HG02884 (cell line): ENCODE results near the gene HCFC1R1.

Experiments
- ATAC-seq: cut with Tn5 transposase; IDR thresholded peaks from one replicate; pipeline ENCODE4 v1.9.1; 2021; ENCODE audit warnings: mild to moderate bottlenecking, moderate library complexity; ENCODE audit not compliant: unreplicated experiment

Gene HCFC1R1

GRCh38 chr16:3020604-3021448 lies 2.9 kb downstream of the HCFC1R1 start:
- no peak for ATAC-seq

- ATAC-seq: no peak
These were observed 3.5 kb downstream of the HCFC1R1 start, which contains the start of gene TNFRSF12A for GRCh38 chr16:3020247-3020603. Gene TNFRSF12A (plus strand): TSS chr16:3020368. CDS start chr16:3020398, 30 bp downstream.

GRCh38 chr16:3019594-3020246 lies 4.0 kb downstream of the HCFC1R1 start:
- no peak for ATAC-seq

GRCh38 chr16:3017794-3018506 lies 5.8 kb downstream of the HCFC1R1 start, which contains the start of gene CLDN6:
Gene CLDN6 (minus strand): TSS chr16:3018183. CDS start chr16:3016021, 2,162 bp downstream.
- no peak for ATAC-seq

- no peak for ATAC-seq
These were observed 6.4 kb downstream of the HCFC1R1 start for GRCh38 chr16:3017344-3017743.

GRCh38 chr16:3015865-3016521 lies 7.7 kb downstream of the HCFC1R1 start:
- no peak for ATAC-seq

- no peak for ATAC-seq
These were observed 8.8 kb downstream of the HCFC1R1 start for GRCh38 chr16:3014971-3015370.

GRCh38 chr16:3013998-3014690 lies 9.6 kb downstream of the HCFC1R1 start:
- ATAC-seq: no peak

- no peak for ATAC-seq
These were observed 10.2 kb downstream of the HCFC1R1 start for GRCh38 chr16:3013491-3013951.

GRCh38 chr16:3012828-3013420 lies 10.8 kb downstream of the HCFC1R1 start, which contains the start of gene CLDN9:
Gene CLDN9 (plus strand): TSS chr16:3012923. CDS start chr16:3013363, 440 bp downstream.
- no peak for ATAC-seq

GRCh38 chr16:3012246-3012645 lies 11.5 kb downstream of the HCFC1R1 start:
- ATAC-seq: no peak

- no peak for ATAC-seq
These were observed 13.2 kb downstream of the HCFC1R1 start for GRCh38 chr16:3010510-3010909.

- no peak for ATAC-seq
These were observed 14.0 kb downstream of the HCFC1R1 start for GRCh38 chr16:3009568-3010390.

GRCh38 chr16:3008690-3009037 lies 15.1 kb downstream of the HCFC1R1 start:
- ATAC-seq: no peak

GRCh38 chr16:3007957-3008689 lies 15.6 kb downstream of the HCFC1R1 start:
- no peak for ATAC-seq

GRCh38 chr16:3007059-3007956 lies 16.4 kb downstream of the HCFC1R1 start:
- no peak for ATAC-seq

GRCh38 chr16:3004781-3005284 lies 18.9 kb downstream of the HCFC1R1 start:
- no peak for ATAC-seq
